HG03045 (cell line): ENCODE measurements around the gene RDH11.
"Not testable (repeated sequence)": the region's sequence is repeated elsewhere in the genome, so short reads cannot be mapped to it uniquely, and the experiment has no call there.

ENCODE experiments used
- ATAC-seq: cut with Tn5 transposase; IDR thresholded peaks from one replicate; pipeline ENCODE4 v1.9.1; 2021; ENCODE audit warnings: mild to moderate bottlenecking, moderate library complexity; ENCODE audit not compliant: unreplicated experiment

RDH11 gene

GRCh38 chr14:67704484-67705089 is 9.0 kb upstream of the RDH11 start:
- no peak for ATAC-seq

- ATAC-seq, result no peak
Observed at GRCh38 chr14:67703997-67704396, 8.4 kb upstream of the RDH11 start.

DNA sequence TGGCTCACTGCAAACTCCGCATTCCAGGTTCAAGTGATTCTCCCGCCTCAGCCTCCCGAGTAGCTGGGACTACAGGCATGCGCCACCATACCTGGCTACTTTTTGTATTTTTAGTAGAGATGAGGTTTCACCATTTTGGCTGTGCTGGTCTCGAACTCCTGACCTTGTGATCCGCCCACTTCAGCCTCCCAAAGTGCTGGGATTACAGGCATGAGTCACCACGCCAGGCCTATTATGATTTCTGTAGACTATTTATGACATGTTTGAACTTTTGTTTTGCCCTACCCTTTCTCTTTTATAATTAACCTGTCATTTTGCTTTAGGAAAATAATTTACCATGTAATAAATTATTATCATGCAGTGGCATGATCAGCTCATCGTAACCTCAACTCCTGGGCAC is 5.9 kb upstream of the RDH11 start, which contains the start of gene RDH12:
Gene RDH12, plus strand, starts transcription at position 395 of the 400 bp plus-strand sequence. CDS start 20,757 bp downstream, outside the sequence.
- ATAC-seq, result not testable (repeated sequence)

GRCh38 chr14:67698179-67698578 is 2.6 kb upstream of the RDH11 start:
- no peak for ATAC-seq

DNA sequence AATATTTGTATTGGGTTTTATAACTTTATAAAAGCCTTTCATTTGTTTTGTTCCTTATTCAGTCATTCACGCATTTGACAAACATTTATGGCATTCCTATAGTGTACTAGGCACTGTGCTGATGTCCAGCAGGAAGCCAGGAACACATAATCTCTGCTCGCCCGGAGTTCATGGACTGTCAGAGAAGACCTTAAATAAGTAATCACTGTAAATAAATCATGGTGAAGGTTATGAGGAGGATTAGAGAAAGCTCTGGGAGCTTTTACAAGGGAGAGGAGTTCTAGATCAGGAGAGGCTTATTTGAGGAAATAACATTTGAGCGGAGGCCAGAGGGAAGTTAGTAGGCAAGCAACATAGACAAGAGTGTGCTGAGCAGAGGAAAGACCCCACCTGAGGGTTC is 1.4 kb upstream of the RDH11 start:
- no peak for ATAC-seq

- ATAC-seq, result peak; percentile 83
Observed at GRCh38 chr14:67694791-67695393, 672 bp downstream of the RDH11 start.

DNA sequence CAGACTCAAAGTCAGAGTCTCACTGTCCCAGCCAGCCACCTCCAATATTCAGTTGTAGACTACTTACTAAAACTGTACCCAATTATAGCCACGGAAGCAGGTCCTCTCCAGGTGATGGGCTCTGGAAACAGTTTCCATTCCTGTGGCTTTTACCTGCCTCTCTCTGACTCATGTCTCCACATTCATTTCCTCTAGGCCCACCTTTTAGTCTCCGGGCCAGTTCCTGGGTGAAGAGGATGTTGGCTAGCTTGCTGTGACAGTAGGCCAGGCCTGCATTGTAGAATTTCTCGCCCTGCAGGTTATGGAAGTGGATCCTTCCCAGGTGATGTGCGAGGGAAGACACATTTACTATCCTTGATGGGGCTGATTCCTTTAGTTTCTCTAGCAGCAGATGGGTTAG is 5.6 kb downstream of the RDH11 start:
- no peak for ATAC-seq

DNA sequence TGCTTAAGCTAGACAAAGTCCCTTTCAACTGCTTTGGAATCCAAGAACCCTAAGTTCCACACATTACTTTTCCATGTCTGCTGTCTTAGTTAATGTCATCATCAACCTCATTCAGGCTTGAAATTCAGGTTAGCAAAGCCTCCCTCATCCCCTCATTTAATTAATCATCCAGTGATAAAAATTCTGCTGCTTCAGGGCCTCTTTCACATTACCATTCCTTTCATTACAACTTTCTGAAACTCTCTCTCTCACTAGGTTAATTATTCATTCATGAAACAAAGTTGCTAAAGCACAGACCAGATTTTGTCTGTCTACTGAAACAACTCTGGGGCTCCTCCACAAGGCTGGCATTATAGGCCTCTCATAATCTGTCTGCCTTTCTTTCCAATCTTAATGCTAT is 11.7 kb downstream of the RDH11 start:
- ATAC-seq, result no peak

- no peak for ATAC-seq
Observed at GRCh38 chr14:67680941-67681340, 14.6 kb downstream of the RDH11 start.

- ATAC-seq, result peak; percentile 91
Observed at GRCh38 chr14:67680121-67680602, 15.4 kb downstream of the RDH11 start.

- ATAC-seq, result no peak
Observed at GRCh38 chr14:67679006-67679405, 16.6 kb downstream of the RDH11 start.

GRCh38 chr14:67675219-67675582 is 20.4 kb downstream of the RDH11 start:
- no peak for ATAC-seq

GRCh38 chr14:67674480-67675218 is 20.9 kb downstream of the RDH11 start, which contains the start of gene VTI1B:
VTI1B (minus strand) TSS chr14:67674632; CDS start chr14:67674489, 143 bp downstream.
- peak; percentile 87 for ATAC-seq

- ATAC-seq, result peak; percentile 58
Observed at GRCh38 chr14:67674139-67674479, 21.5 kb downstream of the RDH11 start.

- no peak for ATAC-seq
Observed at GRCh38 chr14:67673451-67673850, 22.1 kb downstream of the RDH11 start.

DNA sequence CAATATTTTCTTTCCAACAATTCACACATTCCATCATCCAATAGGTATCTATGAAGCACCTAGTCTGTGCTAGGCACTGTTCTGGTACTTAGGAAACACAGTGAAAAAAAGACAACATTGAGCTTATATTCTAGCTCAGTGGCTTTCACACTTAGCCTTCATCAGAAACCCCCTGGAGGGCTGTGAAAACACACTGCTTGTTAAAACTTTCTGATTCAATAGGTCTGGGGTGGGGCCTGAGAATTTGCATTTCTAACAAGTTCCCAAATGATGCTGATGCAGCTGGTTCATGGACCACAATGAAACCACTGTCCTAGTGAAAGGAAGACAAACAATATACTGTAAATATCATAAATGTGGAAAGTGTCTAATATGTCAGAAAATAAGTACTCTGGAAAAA is 27.0 kb downstream of the RDH11 start:
- ATAC-seq, result no peak

GRCh38 chr14:67666750-67667449 is 28.7 kb downstream of the RDH11 start:
- no peak for ATAC-seq

- ATAC-seq, result no peak
Observed at GRCh38 chr14:67665868-67666267, 29.7 kb downstream of the RDH11 start.

DNA sequence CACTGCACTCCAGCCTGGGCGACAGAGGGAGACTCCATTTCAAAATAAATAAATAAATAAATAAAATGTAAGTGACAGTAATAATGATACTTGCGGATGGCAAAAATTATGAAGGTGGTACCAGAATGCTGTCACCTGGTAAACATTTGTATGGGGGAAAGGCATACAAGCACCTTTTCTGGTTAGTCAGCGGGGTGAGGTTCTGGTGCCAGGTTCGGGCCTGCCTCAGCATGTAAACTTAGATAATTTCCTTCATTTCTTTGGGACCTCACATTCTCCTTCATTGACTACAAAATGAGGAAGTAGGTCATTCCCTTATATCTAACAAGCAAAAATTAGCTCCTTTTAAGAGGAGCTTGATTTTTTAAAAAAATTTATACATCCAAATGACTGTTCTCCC is 31.9 kb downstream of the RDH11 start:
- ATAC-seq, result no peak

DNA sequence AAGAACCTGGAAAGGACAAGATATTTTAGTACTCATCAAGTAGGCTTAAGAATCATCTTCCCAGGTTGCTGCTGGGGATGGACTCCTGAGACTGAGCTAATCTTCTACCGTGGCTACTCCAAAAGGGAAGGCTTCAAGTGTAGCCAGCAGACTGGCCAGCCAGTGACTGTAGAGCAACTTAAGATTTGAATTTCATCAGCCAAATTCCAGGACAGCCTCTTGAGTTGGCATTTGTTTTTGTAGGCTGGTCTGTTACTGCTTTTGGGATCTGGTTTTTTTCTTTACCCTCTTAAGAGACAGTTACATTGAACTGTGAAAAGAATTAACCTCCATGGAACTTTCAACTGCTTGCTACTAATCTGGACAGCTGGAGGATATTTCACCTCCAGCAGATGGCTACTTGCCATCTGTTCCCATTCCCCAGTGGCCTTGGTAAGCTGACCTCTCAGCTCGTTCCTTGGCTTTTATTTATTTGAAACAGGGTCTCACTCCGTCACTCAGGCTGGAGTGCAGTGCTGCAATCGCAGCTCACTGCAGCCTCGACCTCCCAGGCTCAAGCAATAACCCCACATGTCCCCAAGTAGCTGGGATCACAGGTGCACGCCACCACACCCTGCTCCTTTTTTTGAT is 41.8 kb downstream of the RDH11 start:
- ATAC-seq, result no peak

DNA sequence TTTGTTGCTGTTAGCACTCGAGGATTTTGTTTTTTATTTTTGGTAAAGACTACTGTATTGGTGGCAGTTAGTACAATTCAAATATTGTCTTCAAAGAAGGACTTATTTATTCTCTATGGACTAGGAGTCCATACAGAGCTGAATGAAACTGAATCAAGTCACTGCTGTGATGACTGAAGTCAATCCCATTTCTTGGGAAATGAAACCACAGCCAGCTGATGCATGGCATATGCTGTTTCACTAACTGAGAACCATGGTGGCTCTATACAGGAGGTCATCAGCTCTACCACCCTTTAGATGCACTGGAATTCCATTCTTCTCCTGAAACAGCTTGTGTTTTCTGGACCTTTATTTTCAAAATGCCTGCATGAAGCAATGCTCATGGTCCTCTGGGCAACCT is 43.4 kb downstream of the RDH11 start:
- ATAC-seq, result no peak
